Thyroid gland (tissue), 4 donors: ENCODE measurements around the gene MYEOV.

Experiments
- POLR2A ChIP-seq, 2 donors: fragments of 450-650 bp; IDR thresholded peaks; one replicate each; pipeline ENCODE4 v1.6.1; 2017; ENCODE audit warnings: antibody characterized with exemption in 2 of 2, mild to moderate bottlenecking in 2 of 2, moderate library complexity in 1 of 2
- TF ChIP-seq, protein P1 (sequence below), 6 experiments: fragments of 200-600 bp in 3 of 6; fragments of 450-650 bp in 3 of 6; sonication (generic) in 3 of 6; IDR thresholded peaks; one replicate each; pipeline ENCODE4 v1.5.1; 2016 to 2019; ENCODE audit warnings: antibody characterized with exemption in 6 of 6, mild to moderate bottlenecking in 2 of 6, inconsistent platforms in 1 of 6, moderate library complexity in 1 of 6

DNA sequence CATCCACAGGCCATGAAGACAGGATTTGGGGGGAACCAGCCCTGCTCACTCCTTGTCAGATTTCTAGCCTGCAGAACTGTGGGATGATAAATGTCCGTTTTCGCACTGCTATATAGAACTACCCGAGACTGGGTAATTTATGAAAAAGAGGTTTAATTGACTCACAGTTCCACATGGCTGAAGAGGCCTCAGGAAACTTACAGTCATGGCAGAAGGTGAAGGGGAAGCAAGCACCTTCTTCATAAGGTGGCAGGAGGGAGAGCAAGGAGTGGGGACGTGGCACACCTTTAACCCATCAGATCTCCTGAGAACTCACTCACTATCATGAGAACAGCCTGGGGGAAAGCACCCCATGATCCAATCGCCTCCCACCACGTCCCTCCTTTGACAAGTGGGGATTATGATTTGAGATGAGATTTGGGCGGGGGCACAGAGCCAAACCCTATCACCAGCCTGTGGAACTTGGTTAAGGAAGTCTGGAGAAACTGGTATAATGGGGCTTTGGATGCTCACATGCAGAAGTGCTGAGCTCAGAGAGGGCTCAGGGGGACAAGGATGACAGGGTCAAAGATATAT is 50.7 kb downstream of the MYEOV start:
- TF ChIP-seq, protein P1, sequence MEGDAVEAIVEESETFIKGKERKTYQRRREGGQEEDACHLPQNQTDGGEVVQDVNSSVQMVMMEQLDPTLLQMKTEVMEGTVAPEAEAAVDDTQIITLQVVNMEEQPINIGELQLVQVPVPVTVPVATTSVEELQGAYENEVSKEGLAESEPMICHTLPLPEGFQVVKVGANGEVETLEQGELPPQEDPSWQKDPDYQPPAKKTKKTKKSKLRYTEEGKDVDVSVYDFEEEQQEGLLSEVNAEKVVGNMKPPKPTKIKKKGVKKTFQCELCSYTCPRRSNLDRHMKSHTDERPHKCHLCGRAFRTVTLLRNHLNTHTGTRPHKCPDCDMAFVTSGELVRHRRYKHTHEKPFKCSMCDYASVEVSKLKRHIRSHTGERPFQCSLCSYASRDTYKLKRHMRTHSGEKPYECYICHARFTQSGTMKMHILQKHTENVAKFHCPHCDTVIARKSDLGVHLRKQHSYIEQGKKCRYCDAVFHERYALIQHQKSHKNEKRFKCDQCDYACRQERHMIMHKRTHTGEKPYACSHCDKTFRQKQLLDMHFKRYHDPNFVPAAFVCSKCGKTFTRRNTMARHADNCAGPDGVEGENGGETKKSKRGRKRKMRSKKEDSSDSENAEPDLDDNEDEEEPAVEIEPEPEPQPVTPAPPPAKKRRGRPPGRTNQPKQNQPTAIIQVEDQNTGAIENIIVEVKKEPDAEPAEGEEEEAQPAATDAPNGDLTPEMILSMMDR (IDR thresholded peaks at IDR 0.05) = no peak
- TF ChIP-seq POLR2A (IDR thresholded peaks at IDR 0.05) = no peak
